DND-41 (cell line): Measurements from ENCODE around the gene MICAL3.

Source experiments
- CTCF ChIP-seq: IDR thresholded peaks from 2 replicates; pipeline ENCODE4 v1.5.1; 2012; ENCODE audit warnings: borderline replicate concordance, low read length, moderate library complexity, mild to moderate bottlenecking; ENCODE audit not compliant: poor library complexity, severe bottlenecking; ENCODE audit errors: extremely low read depth
- EZH2 ChIP-seq: IDR thresholded peaks from 3 replicates; pipeline ENCODE4 v1.6.1; 2012; ENCODE audit warnings: borderline replicate concordance, low read depth, mild to moderate bottlenecking, moderate library complexity, low read length, inconsistent platforms; ENCODE audit not compliant: severe bottlenecking

GRCh38 chr22:17918840-17919239, 105.5 kb downstream of the MICAL3 start:
- no peak for TF ChIP-seq EZH2
- TF ChIP-seq CTCF: no peak
